ENCODE results near the gene NEDD4L.

DNA sequence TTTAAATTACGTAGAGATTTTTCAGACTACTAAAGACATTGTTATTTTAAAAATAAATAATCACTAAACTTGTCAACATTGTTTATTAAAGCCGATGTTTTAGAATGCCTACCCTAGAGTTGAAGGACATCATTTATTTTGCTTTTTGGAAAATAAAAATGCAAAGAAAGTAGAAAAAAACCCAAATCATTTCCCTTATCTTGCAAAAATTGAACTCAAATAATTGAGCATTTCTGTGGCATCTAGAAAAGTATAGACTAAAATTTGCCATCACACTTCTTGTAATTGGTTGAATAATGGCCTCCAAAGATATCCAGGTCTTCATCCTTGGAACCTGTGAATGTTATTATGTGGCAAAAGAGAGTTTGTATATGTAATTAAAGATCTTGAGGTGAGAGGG, 9.7 kb upstream of the NEDD4L start:
- TF ChIP-seq YY1 (IDR thresholded peaks at IDR 0.05; ENCODE audit: insufficient read depth, insufficient read length) (no peak), ZNF274 (IDR thresholded peaks at IDR 0.05; ENCODE audit: low read depth, low read length) (no peak), SUZ12 (IDR thresholded peaks at IDR 0.05; ENCODE audit: extremely low read depth, insufficient read depth, insufficient read length) (no peak)

Measured in NT2/D1 (cell line).